Common myeloid progenitor, CD34-positive (primary cell): ENCODE measurements around the gene LRRC51.
A peak's percentile ranks its signal among the peaks of the same experiment; 100 is the strongest.

ENCODE experiments used
- CTCF ChIA-PET: fragments of 350-600 bp; sonication (Branson Sonifier 250); formaldehyde crosslinking; loops from one replicate; lab custom pipeline; 2021; ENCODE audit warnings: antibody characterized with exemption; lab: Charles Lee
- POLR2A ChIA-PET: fragments of 350-600 bp; sonication (Branson Sonifier 250); formaldehyde crosslinking; loops from one replicate; lab custom pipeline; 2021; ENCODE audit warnings: antibody characterized with exemption; lab: Charles Lee
- DNase-seq, 3 donors: peaks; one replicate each; pipeline versions ENCODE4 v3.0.0 to v3.0.0-alpha.2; 2013
- H3K27ac ChIP-seq, 2 experiments: 1 replicate in 1 of 2; 2 replicates in 1 of 2; pipeline ENCODE4 v1.7.0; 2013; ENCODE audit warnings: inconsistent platforms in 2 of 2, low read length in 2 of 2, mild to moderate bottlenecking in 2 of 2, low read depth in 1 of 2, moderate library complexity in 1 of 2; ENCODE audit not compliant: severe bottlenecking in 2 of 2, insufficient read depth in 1 of 2, poor library complexity in 1 of 2
- H3K27me3 ChIP-seq, 5 experiments: replicated peaks in 2 of 5; 1 replicate in 3 of 5; 2 replicates in 2 of 5; pipeline versions ENCODE4 v1.6.1 to v1.7.0; 2013; ENCODE audit warnings: low read length in 4 of 5, mild to moderate bottlenecking in 2 of 5, moderate library complexity in 2 of 5, inconsistent platforms in 1 of 5; ENCODE audit not compliant: insufficient read depth in 5 of 5, control insufficient read depth in 4 of 5
- H3K36me3 ChIP-seq, 4 experiments: 1 replicate in 2 of 4; 2 replicates in 2 of 4; pipeline versions ENCODE4 v1.6.1 to v1.7.0; 2013; ENCODE audit warnings: low read length in 3 of 4, control low read depth in 1 of 4, mild to moderate bottlenecking in 1 of 4; ENCODE audit not compliant: control insufficient read depth in 4 of 4, insufficient read depth in 4 of 4
- H3K4me1 ChIP-seq, 4 experiments: 1 replicate in 3 of 4; 2 replicates in 1 of 4; pipeline versions ENCODE4 v1.6.1 to v1.7.1; 2013; ENCODE audit warnings: low read length in 3 of 4, mild to moderate bottlenecking in 3 of 4, control low read depth in 1 of 4, inconsistent platforms in 1 of 4, moderate library complexity in 1 of 4; ENCODE audit not compliant: control insufficient read depth in 4 of 4, insufficient read depth in 4 of 4; ENCODE audit errors: control extremely low read depth in 1 of 4
- H3K4me3 ChIP-seq, 7 experiments: 1 replicate in 4 of 7; 2 replicates in 3 of 7; pipeline versions ENCODE4 v1.5.1 to v1.7.0; 2013; ENCODE audit warnings: mild to moderate bottlenecking in 7 of 7, low read length in 6 of 7, moderate library complexity in 6 of 7, inconsistent platforms in 2 of 7, low read depth in 2 of 7, control low read depth in 1 of 7; ENCODE audit not compliant: insufficient read depth in 4 of 7, control insufficient read depth in 1 of 7; ENCODE audit errors: extremely low read depth in 1 of 7
- H3K9me3 ChIP-seq, 5 experiments: 1 replicate in 4 of 5; 2 replicates in 1 of 5; pipeline versions ENCODE4 v1.6.1 to v1.7.1; 2013; ENCODE audit warnings: low read length in 4 of 5, mild to moderate bottlenecking in 2 of 5, inconsistent platforms in 1 of 5, low read depth in 1 of 5, moderate library complexity in 1 of 5; ENCODE audit not compliant: control insufficient read depth in 4 of 5, insufficient read depth in 2 of 5; ENCODE audit errors: control extremely low read depth in 1 of 5
- WGBS: methylation state at CpG from one replicate; pipeline ENCODE4 v1.1.5; 2013; ENCODE audit not compliant: insufficient coverage; 5-methylcytosine and 5-hydroxymethylcytosine counted together

Gene LRRC51

DNA sequence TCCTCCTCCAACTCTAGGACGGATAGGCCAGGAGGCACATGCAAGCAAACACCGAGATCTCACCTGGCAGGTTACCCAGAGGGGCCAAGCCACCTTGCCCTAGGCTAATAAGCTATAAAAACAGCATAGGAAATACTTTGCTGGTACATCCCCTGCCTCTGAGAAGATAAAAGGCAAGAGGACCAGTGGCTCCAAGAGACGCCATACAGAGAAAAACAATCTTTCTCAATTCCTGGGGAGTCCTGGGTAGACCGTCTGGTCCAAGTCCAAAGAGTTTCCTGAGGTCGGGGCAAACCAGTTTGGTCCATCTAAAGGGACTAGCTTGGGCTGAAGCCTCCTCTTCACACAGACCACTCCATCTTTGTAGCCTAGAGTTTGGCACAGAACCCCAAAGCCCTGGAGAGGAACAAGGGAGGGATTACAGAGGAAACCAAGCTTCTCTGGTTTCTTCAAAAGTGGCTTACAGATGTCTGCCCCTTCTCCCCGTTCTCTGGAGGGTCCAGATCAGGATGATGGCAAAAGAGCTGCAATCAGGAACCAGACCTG is 40.7 kb upstream of the LRRC51 start:
- WGBS, result 10% methylated on average over 6 of the region's 6 CpGs
- DNase-seq, result no peak
- no peaks in the 10 kb centered on the region for H3K9me3 ChIP-seq
- ChIA-PET POLR2A (interaction anchor here (0.6 to 1.8 kb wide), 9 partner anchors 8 to 391 kb away, joined by 3 to 10 read pairs (median 6); no protein-coding TSS in a partner anchor), CTCF (interaction anchor here (0.6 to 4.8 kb wide), 20 partner anchors 9 to 391 kb away, joined by 3 to 87 read pairs (median 4); partner anchors contain the start of gene ANAPC15)
- H3K4me3 ChIP-seq, result peak overlapping the region; percentile 67 to 93 (median 82)
- peaks cover 0 to 16% (median 4%) of the 10 kb centered on the region in 4 experiments for H3K36me3 ChIP-seq
- peak overlapping the region; percentile 91 to 95 for H3K27ac ChIP-seq
- H3K27me3 ChIP-seq, result no peaks in the 10 kb centered on the region
- H3K4me1 ChIP-seq, result peaks cover 19 to 65% (median 50%) of the 10 kb centered on the region in 4 experiments

DNA sequence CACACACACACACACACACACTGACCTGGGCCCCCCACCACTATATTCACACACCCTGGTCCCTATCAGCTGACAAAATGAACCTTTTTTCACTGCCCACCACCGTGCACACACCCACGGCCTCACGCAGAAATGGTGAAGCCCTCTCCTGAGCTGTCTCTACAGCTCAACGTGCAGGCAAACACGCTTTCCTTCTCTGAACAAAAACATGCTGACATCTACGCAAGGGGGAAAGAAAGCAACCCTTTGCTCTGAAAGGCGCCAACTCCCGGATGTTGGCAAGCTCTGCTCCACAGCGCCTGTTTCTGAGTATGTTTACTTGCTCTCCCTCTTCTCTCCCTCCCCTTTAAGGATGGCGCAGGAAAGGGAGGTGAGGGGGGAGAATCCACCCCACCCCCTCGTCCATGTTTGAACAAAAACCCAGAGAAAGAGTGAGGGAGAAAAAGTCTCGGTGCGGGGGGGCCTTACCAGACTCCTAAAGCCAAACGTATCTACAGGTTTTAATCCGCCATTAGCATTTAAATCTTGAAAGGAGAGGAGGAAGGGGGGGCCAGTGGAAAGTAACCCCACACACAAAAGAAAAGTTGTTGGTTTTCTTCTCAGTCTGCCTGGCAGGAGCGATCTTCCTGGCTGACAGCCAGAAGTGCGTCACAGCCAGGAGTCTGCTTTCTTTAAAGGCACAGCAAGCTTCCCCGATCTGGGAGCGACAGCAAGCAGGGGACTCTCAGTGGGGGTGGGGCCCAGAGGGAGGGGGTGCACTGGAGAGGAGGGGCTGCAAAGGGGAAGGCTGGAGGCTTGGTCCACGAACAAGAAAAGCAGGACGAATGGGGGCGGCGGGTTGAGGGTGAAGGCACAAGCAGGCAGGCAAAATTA is 39.9 kb upstream of the LRRC51 start:
- no peaks in the 10 kb centered on the region for H3K9me3 ChIP-seq
- H3K4me3 ChIP-seq, result peak overlapping the region; percentile 67 to 93 (median 82)
- ChIA-PET POLR2A (interaction anchor here (0.6 to 1.8 kb wide), 12 partner anchors 9 to 390 kb away, joined by 3 to 10 read pairs (median 6); no protein-coding TSS in a partner anchor), CTCF (interaction anchor here (0.7 to 4.8 kb wide), 14 partner anchors 8 to 390 kb away, joined by 3 to 87 read pairs (median 4); partner anchors contain the start of gene ANAPC15)
- peak; percentile 90 to 94 (median 94) for DNase-seq
- H3K36me3 ChIP-seq, result peaks cover 0 to 16% (median under 1%) of the 10 kb centered on the region in 4 experiments
- peaks cover 19 to 65% (median 50%) of the 10 kb centered on the region in 4 experiments for H3K4me1 ChIP-seq
- H3K27ac ChIP-seq, result peak overlapping the region; percentile 91 to 95
- whole genome bisulfite sequencing, result 0% methylated on average over 15 of the region's 23 CpGs
- H3K27me3 ChIP-seq, result no peaks in the 10 kb centered on the region

DNA sequence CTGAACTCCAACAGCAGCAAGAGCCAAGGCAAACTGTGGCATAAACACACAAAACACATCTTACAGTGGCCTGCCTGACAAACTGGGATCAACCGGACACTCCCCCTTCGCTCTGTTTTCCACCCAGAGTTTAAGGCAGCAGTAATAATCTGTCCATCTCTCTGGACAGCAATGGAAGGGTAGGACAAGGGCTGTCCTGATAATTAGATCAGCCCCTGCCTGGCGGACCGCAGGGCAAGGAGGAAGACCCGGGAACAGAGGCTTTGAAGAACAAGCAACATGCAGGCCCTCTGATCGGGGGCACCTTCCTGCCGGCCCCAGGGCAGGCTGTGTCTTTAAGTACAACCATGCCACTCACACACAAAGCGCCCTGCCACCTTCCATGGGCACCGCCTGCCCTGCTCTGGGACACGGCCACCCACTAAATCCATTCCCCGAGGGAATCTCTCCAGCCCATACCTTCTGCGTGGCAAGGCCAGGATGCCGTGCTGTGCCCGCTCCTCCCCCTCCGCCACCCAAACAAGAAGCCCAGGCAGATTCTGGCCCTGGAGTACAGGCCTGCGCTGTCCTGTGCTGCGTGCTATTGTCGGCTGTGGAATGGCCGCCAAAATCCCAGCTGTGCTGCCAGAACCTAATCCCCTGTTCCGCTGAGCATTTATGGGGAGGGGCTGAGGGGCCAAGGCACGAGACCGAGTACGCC is 39.1 kb upstream of the LRRC51 start:
- CTCF ChIA-PET, result interaction anchor here (1.2 to 4.8 kb wide), 8 partner anchors 10 to 390 kb away, joined by 3 to 87 read pairs (median 4); no protein-coding TSS in a partner anchor
- Histone ChIP-seq H3K27ac (peak overlapping the region; percentile 91 to 95), H3K27me3 (no peaks in the 10 kb centered on the region), H3K4me1 (peaks cover 19 to 64% (median 50%) of the 10 kb centered on the region in 4 experiments), H3K9me3 (no peaks in the 10 kb centered on the region), H3K4me3 (peak overlapping the region; percentile 67 to 93 (median 82)), H3K36me3 (peaks cover 0 to 20% (median 0%) of the 10 kb centered on the region in 4 experiments)
- POLR2A ChIA-PET, result interaction anchor here (0.6 to 1.8 kb wide), 7 partner anchors 9 to 285 kb away, joined by 3 to 10 read pairs (median 5); no protein-coding TSS in a partner anchor
- whole genome bisulfite sequencing, result under 1% methylated on average over 16 of the region's 23 CpGs
- peak; percentile 67 to 86 (median 78) for DNase-seq

DNA sequence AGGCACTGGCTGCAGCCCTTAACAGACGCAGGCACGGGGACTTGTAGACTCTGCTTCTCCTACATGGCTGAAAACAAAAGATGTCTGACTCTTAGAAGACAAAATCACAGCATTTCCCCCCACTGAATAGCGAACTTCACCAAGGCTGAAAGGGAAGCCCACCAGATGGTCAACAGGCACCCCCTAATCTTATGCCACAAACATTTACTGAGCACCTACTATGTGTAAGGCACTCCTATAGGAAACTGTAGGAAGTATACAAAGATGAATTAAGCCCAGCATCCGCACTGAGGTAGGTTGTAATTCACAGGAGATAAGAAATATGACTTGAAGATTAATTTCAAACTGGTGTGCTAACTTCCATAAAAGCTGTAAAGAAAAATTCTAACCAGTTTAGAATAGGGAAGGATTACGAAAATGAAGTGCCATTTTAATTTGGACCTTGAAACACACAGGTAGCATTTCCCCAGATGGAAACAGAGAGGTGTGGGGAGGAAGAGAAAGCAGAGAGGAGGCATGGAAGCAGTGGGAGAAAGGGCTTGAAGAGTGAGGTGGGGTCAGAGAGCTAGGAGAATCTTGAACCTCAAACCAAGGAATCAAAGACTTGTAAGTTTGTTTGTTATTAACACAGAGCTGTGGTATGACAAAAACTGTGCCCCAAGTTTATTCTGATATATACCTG is 38.4 kb upstream of the LRRC51 start:
- Histone ChIP-seq H3K4me3 (peak overlapping the region; percentile 67 to 93 (median 82)), H3K27me3 (no peaks in the 10 kb centered on the region), H3K27ac (peak overlapping the region; percentile 91 to 95), H3K4me1 (peaks cover 19 to 59% (median 47%) of the 10 kb centered on the region in 4 experiments), H3K9me3 (no peaks in the 10 kb centered on the region), H3K36me3 (peaks cover 0 to 20% (median 0%) of the 10 kb centered on the region in 4 experiments)
- POLR2A ChIA-PET, result interaction anchor here (0.6 to 1.3 kb wide), 5 partner anchors 9 to 284 kb away, joined by 3 to 5 read pairs (median 3); no protein-coding TSS in a partner anchor
- 32% methylated on average over 3 of the region's 5 CpGs for WGBS
- DNase-seq, result no peak
- CTCF ChIA-PET, result interaction anchor here (0.7 to 1.3 kb wide), 7 partner anchors 9 to 44 kb away, joined by 3 to 5 read pairs (median 3); no protein-coding TSS in a partner anchor

DNA sequence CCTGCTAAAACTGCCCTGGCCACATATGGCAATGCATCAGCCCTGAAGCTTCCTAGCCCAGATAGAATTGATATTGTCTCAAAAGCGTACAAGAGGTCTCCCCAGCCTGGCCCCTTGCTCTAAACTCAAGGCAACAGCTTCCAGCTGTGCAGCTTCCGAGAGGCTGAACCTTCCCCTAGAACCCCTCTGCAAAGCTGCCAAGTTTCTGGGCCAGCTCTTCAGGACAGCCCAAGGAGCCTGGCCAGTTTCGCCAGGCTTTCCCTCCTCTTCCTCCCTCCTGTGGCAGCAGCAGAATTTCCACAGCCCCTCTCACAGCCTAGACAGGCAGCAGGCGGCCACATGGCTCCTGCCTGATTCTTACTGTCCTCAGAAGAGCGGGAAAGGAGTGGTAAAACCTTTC is 34.8 kb upstream of the LRRC51 start:
- H3K4me1 ChIP-seq, result peaks cover 6 to 28% (median 23%) of the 10 kb centered on the region in 4 experiments
- 100% methylated on average over 3 of the region's 5 CpGs for WGBS
- ChIA-PET POLR2A (no interaction called here), CTCF (interaction anchor here (1.1 kb wide), 2 partner anchors 21 to 98 kb away, joined by 3 to 4 read pairs; no protein-coding TSS in a partner anchor)
- no peak overlapping the region for H3K4me3 ChIP-seq
- no peak overlapping the region for H3K27ac ChIP-seq
- H3K27me3 ChIP-seq, result no peaks in the 10 kb centered on the region
- no peak for DNase-seq
- peaks cover 0 to 24% (median 4%) of the 10 kb centered on the region in 4 experiments for H3K36me3 ChIP-seq
- no peaks in the 10 kb centered on the region for H3K9me3 ChIP-seq
